SK-N-SH treated with all-trans-retinoic acid at 6 μM for 48 hours (cell line): ENCODE results near the gene PIEZO1.

ENCODE experiments used
- ATAC-seq: fragments of 200-7000 bp; cut with Tn5 transposase; 3 replicates; pipeline ENCODE4 v1.9.1; 2020; ENCODE audit warnings: mild to moderate bottlenecking, moderate library complexity
- ARNTL ChIP-seq: fragments of 450-650 bp; formaldehyde crosslinking; IDR thresholded peaks from 2 replicates; pipeline ENCODE4 v1.5.0; 2020; ENCODE audit warnings: low read depth, mild to moderate bottlenecking, moderate library complexity, borderline replicate concordance
- BACH2 ChIP-seq: fragments of 250-450 bp; sonication (Bioruptor Pico); IDR thresholded peaks from 2 replicates; pipeline ENCODE4 v1.9.0; 2021; ENCODE audit warnings: mild to moderate bottlenecking, borderline replicate concordance
- CSDC2 ChIP-seq: fragments of 250-450 bp; sonication (Bioruptor Pico); IDR thresholded peaks from 2 replicates; pipeline ENCODE4 v1.5.0; 2020; ENCODE audit warnings: mild to moderate bottlenecking, moderate library complexity
- ESRRG ChIP-seq: fragments of 250-450 bp; sonication (Bioruptor Pico); IDR thresholded peaks from 2 replicates; pipeline ENCODE4 v1.6.1; 2021; ENCODE audit warnings: mild to moderate bottlenecking
- GLIS3 ChIP-seq: fragments of 250-450 bp; sonication (Bioruptor Pico); IDR thresholded peaks from 2 replicates; pipeline ENCODE4 v1.5.0; 2020; ENCODE audit warnings: mild to moderate bottlenecking, moderate library complexity
- ISL1 ChIP-seq: fragments of 250-450 bp; sonication (Bioruptor Pico); IDR thresholded peaks from 2 replicates; pipeline ENCODE4 v2.1.2; 2022; ENCODE audit warnings: mild to moderate bottlenecking, moderate library complexity
- OSR1 ChIP-seq: fragments of 250-450 bp; sonication (Bioruptor Pico); IDR thresholded peaks from 2 replicates; pipeline ENCODE4 v1.8.0; 2022; ENCODE audit warnings: moderate library complexity, mild to moderate bottlenecking, inconsistent platforms
- PATZ1 ChIP-seq: fragments of 250-450 bp; sonication (Bioruptor Pico); IDR thresholded peaks from 2 replicates; pipeline ENCODE4 v1.8.0; 2020; ENCODE audit warnings: mild to moderate bottlenecking, moderate library complexity, borderline replicate concordance
- POU6F1 ChIP-seq: fragments of 250-450 bp; sonication (Bioruptor Pico); IDR thresholded peaks from 2 replicates; pipeline ENCODE4 v1.8.0; 2021; ENCODE audit warnings: low read depth, mild to moderate bottlenecking, moderate library complexity, borderline replicate concordance
- PPARA ChIP-seq: fragments of 250-450 bp; sonication (Bioruptor Pico); IDR thresholded peaks from 2 replicates; pipeline ENCODE4 v1.5.0; 2020; ENCODE audit warnings: mild to moderate bottlenecking, borderline replicate concordance
- RARB ChIP-seq: fragments of 250-450 bp; sonication (Bioruptor Pico); IDR thresholded peaks from 2 replicates; pipeline ENCODE4 v1.8.0; 2021; ENCODE audit warnings: mild to moderate bottlenecking, moderate library complexity
- SNAI2 ChIP-seq: fragments of 250-450 bp; sonication (Bioruptor Pico); IDR thresholded peaks from 2 replicates; pipeline ENCODE4 v1.5.0; 2020; ENCODE audit warnings: mild to moderate bottlenecking, moderate library complexity
- TCF4 ChIP-seq: fragments of 250-450 bp; sonication (Bioruptor Pico); IDR thresholded peaks from 2 replicates; pipeline ENCODE4 v1.8.0; 2021; ENCODE audit warnings: mild to moderate bottlenecking, moderate library complexity, borderline replicate concordance
- TOX ChIP-seq: fragments of 250-450 bp; sonication (Bioruptor Pico); IDR thresholded peaks from 2 replicates; pipeline ENCODE4 v1.8.0; 2021; ENCODE audit warnings: mild to moderate bottlenecking, moderate library complexity, borderline replicate concordance
- TSHZ2 ChIP-seq: fragments of 250-450 bp; sonication (Bioruptor Pico); IDR thresholded peaks from 2 replicates; pipeline ENCODE4 v1.5.0; 2020; ENCODE audit warnings: mild to moderate bottlenecking, moderate library complexity
- ZC3H10 ChIP-seq: fragments of 250-450 bp; sonication (Bioruptor Pico); IDR thresholded peaks from 2 replicates; pipeline ENCODE4 v1.5.1; 2021; ENCODE audit warnings: mild to moderate bottlenecking, moderate library complexity
- ZFP30 ChIP-seq: fragments of 450-650 bp; formaldehyde crosslinking; IDR thresholded peaks from 2 replicates; pipeline ENCODE4 v1.5.0; 2022; ENCODE audit warnings: mild to moderate bottlenecking, moderate library complexity
- ZNF565 ChIP-seq: fragments of 450-650 bp; formaldehyde crosslinking; conservative IDR thresholded peaks from 2 replicates; pipeline ENCODE4 v1.5.0; 2020; ENCODE audit warnings: low read depth, mild to moderate bottlenecking, moderate library complexity
- ZNF70 ChIP-seq: fragments of 450-650 bp; formaldehyde crosslinking; IDR thresholded peaks from 2 replicates; pipeline ENCODE4 v1.5.0; 2020; ENCODE audit warnings: mild to moderate bottlenecking, moderate library complexity
- ZNF8 ChIP-seq: fragments of 450-650 bp; formaldehyde crosslinking; IDR thresholded peaks from 2 replicates; pipeline ENCODE4 v1.5.0; 2020; ENCODE audit warnings: mild to moderate bottlenecking, moderate library complexity
- TF ChIP-seq, protein P1 (sequence below): fragments of 250-450 bp; sonication (Bioruptor Pico); IDR thresholded peaks from 2 replicates; pipeline ENCODE4 v1.5.1; 2020; ENCODE audit warnings: low read depth, mild to moderate bottlenecking, moderate library complexity
- TF ChIP-seq, protein P2 (sequence below): fragments of 250-450 bp; sonication (Bioruptor Pico); IDR thresholded peaks from 2 replicates; pipeline ENCODE4 v1.5.1; 2021; ENCODE audit warnings: mild to moderate bottlenecking, moderate library complexity

Gene PIEZO1

DNA sequence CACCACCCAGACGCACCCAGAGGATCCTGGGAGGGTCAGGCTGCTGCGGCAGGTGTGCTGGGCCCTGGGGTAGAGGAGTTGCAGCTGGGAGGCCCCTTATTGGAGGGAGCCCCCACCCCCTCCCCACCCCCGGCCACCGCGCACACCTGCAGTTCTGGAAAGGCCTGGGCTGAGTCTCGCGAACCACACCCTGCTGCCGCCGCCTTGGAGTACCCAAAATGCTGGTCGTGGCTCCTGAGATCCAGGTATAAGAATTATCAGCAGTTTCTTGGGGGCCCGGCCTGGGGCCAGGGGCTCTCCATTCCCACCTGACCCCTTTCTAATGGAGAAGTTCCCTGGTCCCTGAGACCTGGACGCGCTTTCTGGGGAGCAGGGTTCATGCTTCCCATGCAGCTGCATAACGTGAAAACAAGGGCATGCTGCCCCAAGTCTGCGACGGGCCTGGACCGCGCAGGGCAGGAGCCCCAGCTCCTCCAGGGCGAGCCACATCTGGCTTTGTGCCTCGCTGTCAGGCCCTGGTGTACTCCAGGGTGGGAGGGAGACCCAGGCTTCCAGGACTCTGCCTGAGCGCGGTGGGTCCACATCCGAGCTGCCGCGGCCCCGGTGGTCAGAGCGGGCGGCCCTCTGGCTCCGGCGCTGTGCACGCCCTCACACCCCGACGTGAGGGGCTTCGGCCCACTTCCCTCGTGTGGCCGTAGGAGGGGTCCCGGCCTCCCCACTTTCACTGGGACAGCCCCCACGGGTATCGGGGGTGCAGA lies 91.4 kb downstream of the PIEZO1 start:
- no peak for TF ChIP-seq TOX
- TF ChIP-seq ZFP30 (CRISPR knock-in tag) = no peak
- TF ChIP-seq OSR1 (CRISPR knock-in tag) = no peak
- no peak for TF ChIP-seq CSDC2 (CRISPR knock-in tag)
- TF ChIP-seq ZC3H10 (CRISPR knock-in tag) = no peak
- TF ChIP-seq ISL1 (CRISPR knock-in tag) = no peak
- TF ChIP-seq RARB (CRISPR knock-in tag) = no peak
- TF ChIP-seq TSHZ2 (CRISPR knock-in tag) = no peak
- TF ChIP-seq TCF4 = no peak
- no peak for TF ChIP-seq ARNTL (CRISPR knock-in tag)
- TF ChIP-seq ZNF8 (CRISPR knock-in tag) = no peak
- TF ChIP-seq BACH2 (CRISPR knock-in tag) = no peak
- no peak for ATAC-seq

- ATAC-seq = no peak
- no peak for TF ChIP-seq ARNTL (CRISPR knock-in tag)
- TF ChIP-seq TOX = no peak
- TF ChIP-seq ZNF565 (CRISPR knock-in tag) = no peak
- TF ChIP-seq ESRRG (CRISPR knock-in tag) = no peak
Measured at GRCh38 chr16:88692861-88693260, 92.2 kb downstream of the PIEZO1 start.

DNA sequence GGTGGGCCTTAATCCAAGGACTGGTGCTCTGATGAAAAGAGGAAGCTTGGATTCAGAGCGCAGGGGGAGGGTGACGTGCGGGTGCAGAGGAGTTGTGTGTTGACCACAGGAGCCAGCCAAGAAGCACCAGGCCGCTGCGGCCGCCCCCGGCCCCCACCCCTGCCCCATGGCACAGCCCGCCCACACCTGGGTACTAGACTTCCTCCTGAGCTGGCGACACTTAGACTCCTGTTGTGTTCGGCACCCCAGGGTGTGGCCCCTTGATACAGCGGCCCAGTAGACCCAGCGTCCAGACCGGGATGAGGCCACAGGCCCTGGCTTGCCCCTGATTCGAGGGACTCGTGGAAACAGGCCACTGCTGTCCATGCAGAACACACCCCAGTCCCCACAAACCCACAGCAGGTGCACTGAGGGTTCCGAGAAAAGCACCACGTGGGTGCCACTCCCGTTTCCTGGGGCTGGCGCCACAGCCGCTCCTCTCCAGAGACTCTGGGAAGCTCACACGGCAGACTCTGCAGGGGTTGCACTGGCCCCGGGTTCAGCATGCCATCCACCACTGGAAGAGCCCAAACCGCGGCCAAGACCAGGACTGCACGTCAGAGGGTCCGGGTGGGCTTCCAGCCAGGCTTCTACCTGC lies 93.0 kb downstream of the PIEZO1 start:
- TF ChIP-seq PATZ1 (no peak), ZC3H10 (CRISPR knock-in tag) (no peak), SNAI2 (CRISPR knock-in tag) (no peak), BACH2 (CRISPR knock-in tag) (no peak), POU6F1 (CRISPR knock-in tag) (no peak), ZNF565 (CRISPR knock-in tag) (no peak), ZNF70 (CRISPR knock-in tag) (no peak), CSDC2 (CRISPR knock-in tag) (no peak), GLIS3 (no peak), ZNF8 (CRISPR knock-in tag) (no peak), PPARA (CRISPR knock-in tag) (no peak), ESRRG (CRISPR knock-in tag) (no peak), OSR1 (CRISPR knock-in tag) (no peak), RARB (CRISPR knock-in tag) (no peak), ZFP30 (CRISPR knock-in tag) (no peak)
- TF ChIP-seq, protein P1, sequence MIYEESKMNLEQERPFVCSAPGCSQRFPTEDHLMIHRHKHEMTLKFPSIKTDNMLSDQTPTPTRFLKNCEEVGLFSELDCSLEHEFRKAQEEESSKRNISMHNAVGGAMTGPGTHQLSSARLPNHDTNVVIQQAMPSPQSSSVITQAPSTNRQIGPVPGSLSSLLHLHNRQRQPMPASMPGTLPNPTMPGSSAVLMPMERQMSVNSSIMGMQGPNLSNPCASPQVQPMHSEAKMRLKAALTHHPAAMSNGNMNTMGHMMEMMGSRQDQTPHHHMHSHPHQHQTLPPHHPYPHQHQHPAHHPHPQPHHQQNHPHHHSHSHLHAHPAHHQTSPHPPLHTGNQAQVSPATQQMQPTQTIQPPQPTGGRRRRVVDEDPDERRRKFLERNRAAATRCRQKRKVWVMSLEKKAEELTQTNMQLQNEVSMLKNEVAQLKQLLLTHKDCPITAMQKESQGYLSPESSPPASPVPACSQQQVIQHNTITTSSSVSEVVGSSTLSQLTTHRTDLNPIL (CRISPR knock-in tag) = no peak
- TF ChIP-seq, protein P2, sequence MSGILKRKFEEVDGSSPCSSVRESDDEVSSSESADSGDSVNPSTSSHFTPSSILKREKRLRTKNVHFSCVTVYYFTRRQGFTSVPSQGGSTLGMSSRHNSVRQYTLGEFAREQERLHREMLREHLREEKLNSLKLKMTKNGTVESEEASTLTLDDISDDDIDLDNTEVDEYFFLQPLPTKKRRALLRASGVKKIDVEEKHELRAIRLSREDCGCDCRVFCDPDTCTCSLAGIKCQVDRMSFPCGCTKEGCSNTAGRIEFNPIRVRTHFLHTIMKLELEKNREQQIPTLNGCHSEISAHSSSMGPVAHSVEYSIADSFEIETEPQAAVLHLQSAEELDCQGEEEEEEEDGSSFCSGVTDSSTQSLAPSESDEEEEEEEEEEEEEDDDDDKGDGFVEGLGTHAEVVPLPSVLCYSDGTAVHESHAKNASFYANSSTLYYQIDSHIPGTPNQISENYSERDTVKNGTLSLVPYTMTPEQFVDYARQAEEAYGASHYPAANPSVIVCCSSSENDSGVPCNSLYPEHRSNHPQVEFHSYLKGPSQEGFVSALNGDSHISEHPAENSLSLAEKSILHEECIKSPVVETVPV (CRISPR knock-in tag) = no peak
- ATAC-seq = no peak
